ENCODE measurements around the gene TPPP2. TPM values are rescaled to one million over a fixed set of nuclear protein-coding genes. Genes with fewer than 3 reads are reported as not detected.

The TPPP2 gene
- total RNA-seq, 6 donors from 2014 or later = not detected

GRCh38 chr14:21019366-21019765 is 10.7 kb upstream of the TPPP2 start:
- no peaks in the 10 kb centered on the region for H3K9me3 ChIP-seq
- no peak for ATAC-seq (ENCODE audit: low FRiP score in 2 of 2)
- TF ChIP-seq POLR2AphosphoS5 (IDR thresholded peaks at IDR 0.05) (no peak), CTCF (IDR thresholded peaks at IDR 0.05) (no peak), EP300 (IDR thresholded peaks at IDR 0.05) (no peak), POLR2A (IDR thresholded peaks at IDR 0.05) (no peak)
- no peak overlapping the region for H3K27ac ChIP-seq
- no peak for DNase-seq
- 65 to 78% methylated on average over 1 of the region's 1 CpG for WGBS, 2 donors
- peaks cover 6 to 54% (median 17%) of the 10 kb centered on the region in 4 donors for H3K36me3 ChIP-seq
- H3K4me1 ChIP-seq = peaks cover 18 to 24% (median 20%) of the 10 kb centered on the region in 4 donors
- no peak overlapping the region for H3K4me3 ChIP-seq
- H3K27me3 ChIP-seq = no peaks in the 10 kb centered on the region

- DNase-seq = no peak
- Histone ChIP-seq H3K36me3 (peaks cover 6 to 54% (median 17%) of the 10 kb centered on the region in 4 donors), H3K4me3 (no peak overlapping the region), H3K9me3 (no peaks in the 10 kb centered on the region), H3K27ac (peak overlapping the region in 2 of 4 donors; percentile 7 to 38), H3K27me3 (peaks cover 0 to 8% (median 1%) of the 10 kb centered on the region in 4 donors), H3K4me1 (peaks cover 23 to 29% (median 28%) of the 10 kb centered on the region in 4 donors)
- no peak for TF ChIP-seq EP300 (IDR thresholded peaks at IDR 0.05)
- 85 to 92% methylated on average over 5 of the region's 5 CpGs for WGBS, 2 donors
- no peak for ATAC-seq (ENCODE audit: low FRiP score in 2 of 2)
These were observed 9.0 kb upstream of the TPPP2 start for GRCh38 chr14:21020977-21021545.

- DNase-seq (no peak), ATAC-seq (ENCODE audit: low FRiP score in 2 of 2) (no peak)
- Histone ChIP-seq H3K36me3 (peaks cover 4 to 43% (median 12%) of the 10 kb centered on the region in 4 donors), H3K27ac (peak overlapping the region in 3 of 4 donors; percentile 87 to 93 (median 89)), H3K27me3 (peaks cover 0 to 8% (median 1%) of the 10 kb centered on the region in 4 donors), H3K9me3 (no peaks in the 10 kb centered on the region), H3K4me3 (peak overlapping the region in 2 of 4 donors; percentile 60 to 78), H3K4me1 (peaks cover 29 to 36% (median 30%) of the 10 kb centered on the region in 4 donors)
- TF ChIP-seq EP300 (IDR thresholded peaks at IDR 0.05) (no peak), POLR2AphosphoS5 (IDR thresholded peaks at IDR 0.05) (no peak)
- 80 to 81% methylated on average over 5 of the region's 5 CpGs for WGBS, 2 donors
These were observed 7.3 kb upstream of the TPPP2 start for GRCh38 chr14:21022686-21023085.

GRCh38 chr14:21023174-21023573 is 6.8 kb upstream of the TPPP2 start:
- no peaks in the 10 kb centered on the region for H3K9me3 ChIP-seq
- TF ChIP-seq EP300 (IDR thresholded peaks at IDR 0.05) (no peak), POLR2AphosphoS5 (IDR thresholded peaks at IDR 0.05) (peak in 1 of 2 donors; percentile 14), CTCF (IDR thresholded peaks at IDR 0.05) (no peak)
- DNase-seq (no peak), ATAC-seq (ENCODE audit: low FRiP score in 2 of 2) (no peak)
- peak overlapping the region in 3 of 4 donors; percentile 60 to 78 (median 74) for H3K4me3 ChIP-seq
- 26 to 56% methylated on average over 6 to 7 of the region's 7 CpGs for WGBS, 2 donors
- H3K36me3 ChIP-seq = peaks cover 3 to 38% (median 9%) of the 10 kb centered on the region in 4 donors
- H3K4me1 ChIP-seq = peaks cover 29 to 36% (median 30%) of the 10 kb centered on the region in 4 donors
- H3K27me3 ChIP-seq = peaks cover 0 to 8% (median 1%) of the 10 kb centered on the region in 4 donors
- peak overlapping the region; percentile 80 to 93 (median 88) for H3K27ac ChIP-seq

- peak in 1 of 2 donors; percentile 8 for ATAC-seq (ENCODE audit: low FRiP score in 2 of 2)
- H3K4me3 ChIP-seq = peak overlapping the region; percentile 60 to 89 (median 76)
- TF ChIP-seq CTCF (IDR thresholded peaks at IDR 0.05) = no peak
- no peak for TF ChIP-seq POLR2AphosphoS5 (IDR thresholded peaks at IDR 0.05)
- no peak for TF ChIP-seq EP300 (IDR thresholded peaks at IDR 0.05)
- TF ChIP-seq POLR2A (IDR thresholded peaks at IDR 0.05) = no peak
- H3K27ac ChIP-seq = peak overlapping the region; percentile 80 to 93 (median 88)
- no peak for DNase-seq
- H3K27me3 ChIP-seq = peaks cover 0 to 8% (median 1%) of the 10 kb centered on the region in 4 donors
- H3K9me3 ChIP-seq = no peaks in the 10 kb centered on the region
- H3K4me1 ChIP-seq = peaks cover 29 to 36% (median 30%) of the 10 kb centered on the region in 4 donors
- peaks cover 0 to 30% (median 5%) of the 10 kb centered on the region in 4 donors for H3K36me3 ChIP-seq
- 20 to 33% methylated on average over 12 to 17 of the region's 17 CpGs for WGBS, 2 donors
These were observed 6.0 kb upstream of the TPPP2 start for GRCh38 chr14:21023817-21024584.
